Measurements from ENCODE around the gene IMPDH2. TPM values are rescaled to one million over a fixed set of nuclear protein-coding genes. Genes with fewer than 3 reads are reported as not detected.
A peak's percentile ranks its signal among the peaks of the same experiment; 100 is the strongest.

The IMPDH2 gene
- total RNA-seq, 2 donors from 2014 or later = 32.1 to 68.7 TPM

GRCh38 chr3:49029563-49029884 is 326 bp upstream of the IMPDH2 start:
- TF ChIP-seq CTCF (IDR thresholded peaks at IDR 0.05) = no peak

GRCh38 chr3:49028298-49028672 is 913 bp downstream of the IMPDH2 start:
- Histone ChIP-seq H3K36me3 (peaks cover 67% of the 10 kb centered on the region), H3K4me1 (peaks cover 0 to 31% of the 10 kb centered on the region in 2 donors), H3K4me3 (peak overlapping the region; percentile 73 to 82)

More at GRCh38 chr3:49029563-49029884, 326 bp upstream of the IMPDH2 start:
- Histone ChIP-seq H3K27me3 (no peaks in the 10 kb centered on the region), H3K4me1 (peaks cover 0 to 29% of the 10 kb centered on the region in 2 donors), H3K36me3 (peaks cover 67% of the 10 kb centered on the region), H3K4me3 (peak overlapping the region; percentile 73 to 82), H3K9me3 (no peaks in the 10 kb centered on the region), H3K27ac (peak overlapping the region; percentile 96 to 98)
- DNase-seq (ENCODE audit: low spot score) = peak; percentile 61

GRCh38 chr3:49027634-49028033 is 1.6 kb downstream of the IMPDH2 start:
- Histone ChIP-seq H3K36me3 (peaks cover 67% of the 10 kb centered on the region), H3K27me3 (no peaks in the 10 kb centered on the region), H3K4me1 (peaks cover 0 to 37% of the 10 kb centered on the region in 2 donors), H3K27ac (peak overlapping the region; percentile 96 to 98), H3K4me3 (no peak overlapping the region), H3K9me3 (no peaks in the 10 kb centered on the region)
- DNase-seq (ENCODE audit: low spot score) = no peak
- TF ChIP-seq CTCF (IDR thresholded peaks at IDR 0.05) = no peak

More at GRCh38 chr3:49028298-49028672, 913 bp downstream of the IMPDH2 start:
- Histone ChIP-seq H3K27me3 (no peaks in the 10 kb centered on the region), H3K27ac (peak overlapping the region; percentile 96 to 98), H3K9me3 (no peaks in the 10 kb centered on the region)
- TF ChIP-seq CTCF (IDR thresholded peaks at IDR 0.05) = no peak
- DNase-seq (ENCODE audit: low spot score) = no peak

- TF ChIP-seq CTCF (IDR thresholded peaks at IDR 0.05) = no peak
- Histone ChIP-seq H3K4me1 (peaks cover 0 to 40% of the 10 kb centered on the region in 2 donors), H3K9me3 (no peaks in the 10 kb centered on the region), H3K4me3 (no peak overlapping the region), H3K27ac (no peak overlapping the region), H3K27me3 (no peaks in the 10 kb centered on the region), H3K36me3 (peaks cover 56% of the 10 kb centered on the region)
- DNase-seq (ENCODE audit: low spot score) = no peak
Measured at GRCh38 chr3:49026536-49026935, 2.7 kb downstream of the IMPDH2 start.

GRCh38 chr3:49025793-49026520 is 3.2 kb downstream of the IMPDH2 start:
- Histone ChIP-seq H3K27ac (no peak overlapping the region), H3K27me3 (no peaks in the 10 kb centered on the region), H3K36me3 (peaks cover 50% of the 10 kb centered on the region), H3K9me3 (no peaks in the 10 kb centered on the region), H3K4me1 (peaks cover 0 to 42% of the 10 kb centered on the region in 2 donors), H3K4me3 (no peak overlapping the region)
- TF ChIP-seq CTCF (IDR thresholded peaks at IDR 0.05) = no peak
- DNase-seq (ENCODE audit: low spot score) = no peak
